CD4-positive, alpha-beta T cell treated with Interleukin-4 for 4 hours (primary cell): ENCODE results near the gene GALNT18.

Experiments
- DNase-seq: peaks from one replicate; pipeline ENCODE4 v3.0.0-alpha.2; 2020

GALNT18 gene

GRCh38 chr11:11622772-11623171, 967 bp upstream of the GALNT18 start:
- DNase-seq = no peak

DNA sequence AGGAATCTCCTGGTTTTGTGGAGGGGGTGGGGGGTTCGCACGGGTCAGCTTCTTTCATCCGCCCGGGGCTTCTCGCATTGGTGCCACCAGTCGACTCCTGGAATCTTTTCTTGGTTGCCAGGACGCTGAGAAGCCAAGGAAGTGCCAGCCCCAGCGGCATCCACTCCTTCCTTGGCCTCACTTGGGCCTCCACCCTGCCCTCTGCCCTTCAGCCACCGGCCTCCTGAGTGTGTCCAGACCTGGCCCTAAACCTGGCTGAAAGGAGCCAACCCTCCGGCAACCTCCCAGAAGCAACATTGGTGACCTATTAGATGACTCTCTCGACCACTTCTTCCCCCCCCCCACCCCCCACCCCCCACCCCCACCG, 518 bp upstream of the GALNT18 start:
- DNase-seq = no peak

DNA sequence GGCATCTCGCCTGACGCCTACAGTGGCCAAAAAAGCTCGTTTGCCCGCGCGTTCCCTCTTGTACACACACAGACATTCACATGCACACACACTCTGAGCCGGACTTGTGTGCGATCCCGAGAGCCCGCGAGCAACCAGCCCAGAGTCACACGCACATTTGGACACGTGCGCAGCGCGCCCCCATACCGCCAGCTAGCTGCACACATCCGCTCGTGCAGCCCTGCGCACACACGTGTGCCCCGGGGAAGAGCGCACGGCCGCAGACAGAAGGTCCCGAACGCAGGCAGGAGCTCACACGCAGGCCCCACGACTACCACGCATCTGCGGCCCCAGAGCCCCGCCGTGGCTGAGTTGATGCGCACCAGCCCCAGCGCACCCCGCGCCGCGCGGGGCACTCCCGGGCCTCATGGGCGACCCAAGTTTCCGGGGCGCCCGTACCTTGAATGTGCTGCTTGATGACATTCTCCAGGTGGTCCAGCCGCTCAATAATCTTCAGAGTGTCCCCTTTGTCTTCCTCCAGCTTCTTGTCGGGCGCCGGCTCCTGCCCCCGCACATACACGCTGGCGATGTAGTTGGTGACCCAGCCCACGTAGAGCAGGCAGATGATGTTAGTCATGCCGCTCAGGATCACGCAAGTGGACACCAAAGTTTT, 758 bp downstream of the GALNT18 start:
- no peak for DNase-seq

DNA sequence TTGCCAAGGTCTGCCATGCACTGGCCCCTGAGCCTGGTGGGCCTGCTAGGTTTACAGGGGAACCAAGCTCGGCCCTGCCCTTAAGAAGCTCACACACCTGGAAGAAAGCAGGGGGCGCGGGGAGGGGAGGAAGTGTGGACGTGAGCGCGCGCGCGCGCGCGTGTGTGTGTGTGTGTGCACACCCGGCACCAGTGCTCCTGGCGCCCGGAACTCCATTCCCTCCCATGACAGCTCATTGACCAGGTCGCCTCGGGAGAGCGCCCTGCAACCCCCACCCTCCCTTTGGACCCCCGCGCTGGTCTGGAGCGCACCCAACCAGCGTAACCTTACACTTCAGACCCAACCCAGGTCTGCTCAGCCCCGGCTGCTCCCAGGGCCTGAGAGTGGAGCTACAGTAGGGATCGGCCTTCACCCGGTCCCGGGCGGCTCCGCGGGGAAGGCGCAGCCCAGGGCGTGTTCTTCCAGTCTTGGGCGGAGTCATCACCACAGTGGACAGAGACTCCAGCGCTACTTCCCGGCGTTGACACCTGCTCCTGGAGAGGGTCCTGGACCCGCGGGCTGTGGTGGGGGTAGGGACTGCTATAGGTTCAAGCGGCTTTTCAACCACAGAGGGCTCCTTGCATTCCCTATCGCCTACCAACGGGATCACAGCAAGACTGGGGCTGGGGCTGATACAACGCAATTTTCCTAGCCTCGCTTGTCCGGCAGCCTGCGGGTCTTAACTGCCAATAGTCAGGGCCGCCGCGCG, 1.5 kb downstream of the GALNT18 start:
- DNase-seq = no peak

DNA sequence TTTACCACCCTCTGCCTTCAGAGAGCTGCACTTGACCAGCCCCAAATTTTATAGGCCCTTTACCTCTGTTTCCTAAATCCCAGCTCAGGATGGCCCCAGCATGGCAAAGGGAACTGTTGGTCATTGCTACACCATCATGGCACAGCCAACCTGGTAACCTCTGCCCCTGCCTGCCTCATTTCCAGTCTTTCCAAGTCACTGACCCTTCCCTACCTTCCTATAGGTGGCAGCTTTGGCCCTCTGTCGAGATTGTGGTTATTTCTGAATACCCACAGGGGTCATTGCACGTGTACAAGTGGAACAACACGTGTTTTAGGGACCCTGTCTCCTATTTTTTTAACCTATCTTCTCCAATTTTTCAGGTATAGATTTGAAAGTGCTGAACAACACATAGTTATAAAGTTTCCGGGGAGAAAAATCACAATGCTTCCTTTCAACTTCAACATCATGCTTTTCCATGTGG, 2.8 kb downstream of the GALNT18 start:
- no peak for DNase-seq

DNA sequence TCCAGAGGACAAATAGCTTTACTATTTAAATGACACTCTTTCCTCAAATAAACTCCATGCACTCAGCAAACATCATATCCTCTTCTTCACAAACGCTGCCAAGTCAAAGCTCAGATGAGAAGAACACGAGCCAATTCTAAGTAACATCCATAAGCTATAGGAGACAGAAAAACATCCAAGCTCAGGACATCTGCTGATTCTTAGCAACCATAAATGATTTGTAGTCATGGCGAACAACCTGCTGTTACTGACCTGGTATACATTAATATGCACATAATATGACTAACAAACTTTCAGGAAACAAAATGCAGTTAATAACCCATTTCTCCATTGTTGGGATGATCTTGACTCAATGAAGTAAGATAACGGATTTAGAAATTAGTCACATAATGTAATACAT, 6.7 kb downstream of the GALNT18 start:
- DNase-seq = no peak

DNA sequence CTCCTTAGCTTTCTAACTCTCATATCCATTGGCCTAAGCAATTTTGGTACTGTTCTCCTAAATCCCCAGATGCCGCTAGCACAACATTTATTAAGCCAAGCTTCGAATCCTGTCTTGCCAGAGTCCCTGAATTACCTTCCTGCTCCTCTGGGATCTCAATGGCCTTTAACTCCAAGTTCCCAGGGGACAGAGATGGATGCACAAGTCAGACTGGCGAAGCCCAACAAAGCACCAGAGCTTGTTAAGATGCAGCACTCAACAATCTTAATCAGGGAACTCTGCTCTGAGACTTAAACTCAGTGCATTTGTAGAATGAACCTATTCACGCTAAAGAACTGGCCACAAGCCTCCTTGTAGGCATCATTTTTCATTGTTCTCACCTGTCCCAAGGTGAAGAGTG, 9.4 kb downstream of the GALNT18 start:
- no peak for DNase-seq

DNA sequence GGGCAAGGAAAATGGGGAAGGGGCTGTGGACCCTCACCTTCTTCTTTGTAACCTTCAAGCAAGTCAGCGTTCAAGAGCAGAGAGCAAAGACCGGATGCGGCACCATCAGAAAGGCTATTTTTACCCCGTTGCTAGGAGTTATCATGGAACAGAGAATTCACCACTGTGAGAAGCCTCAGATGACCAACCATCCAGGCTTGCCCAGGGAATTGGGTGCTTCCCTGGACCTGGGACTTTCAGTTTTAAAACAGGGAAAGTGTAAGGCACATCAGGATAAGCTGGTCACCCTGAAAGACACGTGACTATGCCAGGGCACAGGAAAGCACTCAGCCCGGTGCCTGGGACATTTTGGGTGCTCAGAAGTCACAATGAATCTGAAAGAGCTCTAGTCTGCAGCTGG, 10.4 kb downstream of the GALNT18 start:
- no peak for DNase-seq

GRCh38 chr11:11608783-11609232, 13.0 kb downstream of the GALNT18 start:
- DNase-seq = no peak

DNA sequence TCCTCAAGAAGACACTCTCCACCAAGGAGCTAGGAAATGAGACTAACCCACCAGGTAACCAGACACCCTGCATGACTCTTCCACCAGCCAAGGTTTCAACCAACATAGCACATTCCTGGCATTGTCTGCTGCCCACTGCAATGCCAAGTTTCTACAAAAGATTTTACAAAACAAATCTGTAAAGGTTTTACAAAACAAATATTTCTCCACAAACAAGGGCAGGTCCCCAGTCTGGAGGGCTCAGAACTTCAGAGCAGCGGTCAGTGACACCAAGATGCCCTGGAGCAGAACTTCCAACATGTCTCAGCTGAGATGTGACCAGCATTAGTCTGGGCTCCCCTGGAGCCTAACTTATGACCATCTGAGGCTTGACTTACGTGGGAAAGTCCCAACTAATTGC, 14.0 kb downstream of the GALNT18 start:
- DNase-seq = no peak

DNA sequence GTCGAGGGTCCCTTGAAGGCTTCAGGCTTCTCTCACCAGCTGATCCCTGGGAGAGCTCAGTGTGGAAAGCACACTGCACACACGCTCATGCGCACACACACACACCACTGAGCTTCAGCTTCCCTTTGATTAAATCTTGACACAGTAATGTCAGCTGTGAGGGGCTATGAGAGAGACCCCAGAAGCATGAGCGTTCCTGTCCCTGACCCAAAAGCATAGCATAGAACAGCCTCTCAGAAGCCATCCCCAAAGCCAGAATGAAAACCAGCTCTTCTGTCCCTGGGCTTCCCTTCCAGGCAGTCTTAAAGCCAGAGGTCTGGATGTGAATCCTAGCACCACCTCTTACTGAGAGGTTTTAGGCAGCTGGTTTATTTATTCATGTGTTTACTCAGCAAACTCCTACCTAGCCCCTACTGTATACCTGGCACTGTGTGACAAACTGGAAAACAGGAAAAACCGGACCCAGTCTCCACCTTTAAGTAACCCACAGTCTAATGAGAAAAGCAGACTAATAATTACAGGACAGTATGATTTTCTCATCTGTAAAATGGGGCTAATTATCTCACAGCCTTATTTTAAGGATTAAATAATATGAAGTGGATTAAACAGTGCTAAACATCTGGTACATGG, 15.9 kb downstream of the GALNT18 start:
- DNase-seq = no peak

GRCh38 chr11:11605181-11605580, 16.6 kb downstream of the GALNT18 start:
- no peak for DNase-seq

DNA sequence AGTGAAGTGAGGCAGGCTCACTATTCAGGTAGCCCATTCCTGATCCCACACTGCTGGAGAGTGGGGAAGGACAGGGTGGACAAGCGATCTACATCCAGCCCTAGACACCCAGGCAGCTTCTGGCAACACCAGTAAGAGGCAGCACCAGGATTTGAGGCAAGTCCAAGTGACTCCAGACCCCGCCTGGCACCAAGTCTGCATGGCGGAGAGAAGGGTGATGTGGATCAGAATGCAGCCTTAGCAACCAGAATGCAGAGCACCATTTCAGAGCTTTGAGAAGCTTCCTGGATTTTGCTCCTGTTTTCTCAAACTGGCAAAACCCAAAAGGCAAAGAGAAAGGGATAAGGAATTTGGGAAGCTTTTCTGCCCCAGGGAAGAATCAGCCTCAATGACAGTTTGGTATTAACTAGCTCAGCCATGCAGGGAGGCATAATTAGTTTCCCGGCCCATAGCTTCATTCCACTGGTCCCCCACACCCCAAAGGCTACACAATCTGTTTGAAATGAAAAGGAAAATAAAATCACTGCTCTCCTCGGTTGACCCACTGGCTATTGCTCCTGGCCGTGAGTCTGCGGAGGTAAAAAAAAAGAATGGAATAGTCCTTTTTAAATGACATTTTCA, 17.3 kb downstream of the GALNT18 start:
- DNase-seq = no peak

GRCh38 chr11:11602011-11602410, 19.8 kb downstream of the GALNT18 start:
- DNase-seq = no peak

GRCh38 chr11:11600288-11600687, 21.5 kb downstream of the GALNT18 start:
- DNase-seq = no peak

DNA sequence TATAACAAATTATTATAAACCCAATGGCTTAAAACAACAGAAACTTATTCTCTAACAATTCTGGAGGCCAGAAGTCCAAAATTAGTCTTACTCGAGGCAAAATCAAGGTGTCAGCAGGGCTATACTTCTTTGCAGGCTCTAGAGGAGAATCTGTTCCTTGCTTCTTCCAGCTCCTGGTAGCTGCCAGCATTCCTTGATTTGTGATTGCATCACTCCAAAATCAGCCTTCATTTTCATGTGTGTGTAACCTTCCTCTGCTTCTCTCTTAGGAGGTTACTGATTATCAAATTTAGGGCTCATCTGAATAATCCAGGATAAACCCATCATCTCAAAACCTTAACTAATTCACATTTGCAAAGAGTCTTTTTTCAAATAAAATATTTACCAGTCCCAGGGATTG, 23.6 kb downstream of the GALNT18 start:
- DNase-seq = no peak

DNA sequence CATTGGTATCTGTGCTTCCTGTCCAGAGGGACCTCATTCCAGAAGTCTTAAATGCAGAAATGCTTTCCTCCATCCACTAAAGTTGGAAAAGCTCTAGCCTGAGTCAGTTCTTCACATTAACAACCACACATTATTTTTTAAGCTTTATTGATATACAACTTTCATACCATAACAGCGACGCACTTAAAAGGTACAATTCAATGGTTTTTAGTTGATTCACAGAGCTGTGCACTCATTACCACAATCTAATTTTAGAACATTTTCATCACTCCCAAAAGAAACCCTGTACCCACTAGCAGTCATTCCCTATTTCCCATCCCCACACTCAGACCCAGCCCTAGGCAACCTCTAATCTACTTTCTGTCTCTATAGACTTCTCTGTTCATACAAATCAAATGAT, 27.6 kb downstream of the GALNT18 start:
- no peak for DNase-seq

DNA sequence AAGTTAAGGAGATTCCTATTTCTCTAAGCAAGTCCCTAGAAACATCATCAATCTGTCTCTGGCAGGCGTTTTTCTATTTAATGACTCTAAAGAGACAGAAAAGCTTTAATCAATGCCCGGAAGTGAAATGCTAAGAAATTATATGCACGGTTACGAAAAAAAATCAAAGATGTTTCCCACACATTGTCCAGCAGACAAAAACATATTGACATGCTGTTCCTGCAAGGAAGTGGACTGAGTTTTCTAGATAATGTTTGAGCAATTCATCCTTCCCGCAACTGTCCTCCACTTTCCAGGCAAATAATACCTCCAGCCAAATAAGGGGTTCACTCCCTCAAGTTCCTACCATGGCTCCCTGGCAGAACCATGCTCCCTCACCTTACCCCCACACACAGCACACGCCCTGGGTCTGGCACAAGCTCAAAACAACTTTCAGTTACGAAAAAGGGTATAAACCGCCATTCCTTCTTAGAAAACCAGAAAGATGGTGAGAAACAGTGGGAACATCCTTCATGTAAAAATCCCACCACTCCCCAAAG, 29.6 kb downstream of the GALNT18 start:
- no peak for DNase-seq

GRCh38 chr11:11589437-11589836, 32.4 kb downstream of the GALNT18 start:
- DNase-seq = no peak

GRCh38 chr11:11588891-11589290, 32.9 kb downstream of the GALNT18 start:
- no peak for DNase-seq

DNA sequence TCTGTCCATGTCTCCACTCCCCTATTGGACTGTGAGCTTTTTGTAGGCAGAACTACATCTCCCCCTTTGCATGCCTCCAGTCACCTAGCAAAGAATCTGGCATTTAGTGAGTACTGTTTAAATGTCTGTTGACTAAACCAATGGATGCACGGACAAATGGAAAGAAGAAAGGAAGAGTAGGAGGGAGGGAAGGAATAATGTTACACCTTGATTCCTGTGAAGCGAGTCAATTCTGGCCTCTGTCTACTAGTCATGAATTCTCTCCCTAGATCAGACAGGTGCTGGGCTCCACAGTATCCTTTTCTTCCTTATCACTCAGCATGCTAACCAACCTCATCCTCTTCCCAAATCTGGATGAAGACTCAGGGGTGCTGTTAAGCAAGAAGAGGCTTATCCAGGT, 33.6 kb downstream of the GALNT18 start:
- DNase-seq = no peak

DNA sequence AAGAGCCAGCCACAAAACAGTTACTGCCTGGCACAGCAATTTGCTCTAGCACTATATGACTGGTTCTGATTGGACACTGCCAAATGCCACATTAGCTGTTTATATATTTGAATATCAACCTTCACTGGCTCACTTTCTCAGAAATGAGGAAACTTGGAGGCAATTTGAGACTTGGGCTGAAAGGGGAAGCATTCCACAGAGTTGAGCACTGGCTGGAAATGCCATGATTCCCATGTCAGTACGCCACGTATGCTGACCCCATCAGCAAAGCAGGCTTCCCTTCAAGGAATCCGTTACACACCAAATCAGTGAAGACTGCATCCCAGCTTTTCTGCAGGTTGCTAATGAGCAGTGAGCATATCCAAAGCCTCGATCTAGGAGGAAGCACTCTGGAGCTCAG, 34.7 kb downstream of the GALNT18 start:
- DNase-seq = no peak

- DNase-seq = no peak
Observed at GRCh38 chr11:11586465-11586864, 35.3 kb downstream of the GALNT18 start.

DNA sequence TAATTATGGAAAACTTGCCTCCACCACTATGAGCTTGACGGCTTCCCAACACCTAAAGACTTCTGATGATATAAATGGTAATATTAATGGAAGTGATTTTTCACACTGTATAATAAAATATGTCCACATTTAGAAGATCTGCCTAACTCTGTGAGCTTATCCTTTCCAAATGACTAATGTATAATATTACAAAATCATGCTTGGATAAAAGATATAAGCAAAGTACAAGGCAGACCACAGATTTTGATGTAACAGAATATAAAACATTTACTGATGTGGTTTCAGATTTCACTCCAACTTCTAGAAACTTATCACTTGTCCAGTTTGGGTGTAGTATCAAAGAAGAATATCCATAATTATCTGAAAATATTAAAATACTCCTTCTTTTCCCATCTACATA, 36.9 kb downstream of the GALNT18 start:
- no peak for DNase-seq
